Uterus (tissue), 2 donors: Measurements from ENCODE around the gene NBAS.

ENCODE experiments used
- POLR2A ChIP-seq, 2 donors: fragments of 450-650 bp; IDR thresholded peaks; one replicate each; pipeline ENCODE4 v1.6.1; 2016; ENCODE audit warnings: antibody characterized with exemption in 2 of 2, mild to moderate bottlenecking in 1 of 2, moderate library complexity in 1 of 2
- TF ChIP-seq, protein P1 (sequence below), 4 experiments: fragments of 200-600 bp in 2 of 4; fragments of 450-650 bp in 2 of 4; sonication (generic) in 2 of 4; IDR thresholded peaks; one replicate each; pipeline ENCODE4 v1.5.1; 2016 to 2019; ENCODE audit warnings: antibody characterized with exemption in 4 of 4, mild to moderate bottlenecking in 2 of 4, moderate library complexity in 1 of 4

- no peak for TF ChIP-seq POLR2A (IDR thresholded peaks at IDR 0.05)
- TF ChIP-seq, protein P1, sequence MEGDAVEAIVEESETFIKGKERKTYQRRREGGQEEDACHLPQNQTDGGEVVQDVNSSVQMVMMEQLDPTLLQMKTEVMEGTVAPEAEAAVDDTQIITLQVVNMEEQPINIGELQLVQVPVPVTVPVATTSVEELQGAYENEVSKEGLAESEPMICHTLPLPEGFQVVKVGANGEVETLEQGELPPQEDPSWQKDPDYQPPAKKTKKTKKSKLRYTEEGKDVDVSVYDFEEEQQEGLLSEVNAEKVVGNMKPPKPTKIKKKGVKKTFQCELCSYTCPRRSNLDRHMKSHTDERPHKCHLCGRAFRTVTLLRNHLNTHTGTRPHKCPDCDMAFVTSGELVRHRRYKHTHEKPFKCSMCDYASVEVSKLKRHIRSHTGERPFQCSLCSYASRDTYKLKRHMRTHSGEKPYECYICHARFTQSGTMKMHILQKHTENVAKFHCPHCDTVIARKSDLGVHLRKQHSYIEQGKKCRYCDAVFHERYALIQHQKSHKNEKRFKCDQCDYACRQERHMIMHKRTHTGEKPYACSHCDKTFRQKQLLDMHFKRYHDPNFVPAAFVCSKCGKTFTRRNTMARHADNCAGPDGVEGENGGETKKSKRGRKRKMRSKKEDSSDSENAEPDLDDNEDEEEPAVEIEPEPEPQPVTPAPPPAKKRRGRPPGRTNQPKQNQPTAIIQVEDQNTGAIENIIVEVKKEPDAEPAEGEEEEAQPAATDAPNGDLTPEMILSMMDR (IDR thresholded peaks at IDR 0.05): no peak
Observed at GRCh38 chr2:15566912-15567311, 5.8 kb upstream of the NBAS start.
